HG03521 (cell line): Measurements from ENCODE around the gene KCTD20.
"Not testable (repeated sequence)": the region's sequence is repeated elsewhere in the genome, so short reads cannot be mapped to it uniquely, and the experiment has no call there.

Experiments used
- ATAC-seq: cut with Tn5 transposase; IDR thresholded peaks from one replicate; pipeline ENCODE4 v1.9.1; 2021; ENCODE audit warnings: mild to moderate bottlenecking, moderate library complexity; ENCODE audit not compliant: unreplicated experiment

The KCTD20 gene

GRCh38 chr6:36442671-36443470, at the start of gene KCTD20, which contains the start of gene PXT1:
TSS of gene KCTD20 (plus strand) at chr6:36443000. CDS start at chr6:36470098, 27,098 bp downstream.
TSS of gene PXT1 (minus strand) at chr6:36442854. CDS start at chr6:36426082, 16,772 bp downstream.
- ATAC-seq, result peak; percentile 91

- no peak for ATAC-seq
Observed at GRCh38 chr6:36399970-36400369, 42.8 kb upstream of the KCTD20 start.

DNA sequence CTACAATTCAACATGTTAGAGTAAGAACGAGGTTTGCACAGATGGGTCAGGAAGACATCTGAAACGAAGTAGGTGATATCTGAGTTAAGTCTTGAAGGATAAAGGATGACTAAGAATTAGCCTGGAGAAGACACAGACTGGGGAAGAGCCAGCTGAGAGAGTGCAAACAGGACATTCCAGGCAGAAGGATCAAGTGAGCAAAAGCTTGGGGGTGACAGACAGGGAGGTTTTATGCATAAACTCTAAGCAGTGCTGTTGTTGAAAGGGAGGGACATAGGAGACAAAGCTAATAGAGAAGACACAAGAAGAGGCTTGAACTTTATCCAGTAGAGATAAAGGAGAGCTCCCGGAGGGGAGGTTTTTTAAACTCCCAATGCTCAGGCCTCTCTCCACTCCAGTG, 40.3 kb upstream of the KCTD20 start:
- ATAC-seq, result no peak

- no peak for ATAC-seq
Observed at GRCh38 chr6:36404164-36404563, 38.6 kb upstream of the KCTD20 start.

GRCh38 chr6:36409718-36410117, 33.1 kb upstream of the KCTD20 start:
- ATAC-seq, result not testable (repeated sequence)

DNA sequence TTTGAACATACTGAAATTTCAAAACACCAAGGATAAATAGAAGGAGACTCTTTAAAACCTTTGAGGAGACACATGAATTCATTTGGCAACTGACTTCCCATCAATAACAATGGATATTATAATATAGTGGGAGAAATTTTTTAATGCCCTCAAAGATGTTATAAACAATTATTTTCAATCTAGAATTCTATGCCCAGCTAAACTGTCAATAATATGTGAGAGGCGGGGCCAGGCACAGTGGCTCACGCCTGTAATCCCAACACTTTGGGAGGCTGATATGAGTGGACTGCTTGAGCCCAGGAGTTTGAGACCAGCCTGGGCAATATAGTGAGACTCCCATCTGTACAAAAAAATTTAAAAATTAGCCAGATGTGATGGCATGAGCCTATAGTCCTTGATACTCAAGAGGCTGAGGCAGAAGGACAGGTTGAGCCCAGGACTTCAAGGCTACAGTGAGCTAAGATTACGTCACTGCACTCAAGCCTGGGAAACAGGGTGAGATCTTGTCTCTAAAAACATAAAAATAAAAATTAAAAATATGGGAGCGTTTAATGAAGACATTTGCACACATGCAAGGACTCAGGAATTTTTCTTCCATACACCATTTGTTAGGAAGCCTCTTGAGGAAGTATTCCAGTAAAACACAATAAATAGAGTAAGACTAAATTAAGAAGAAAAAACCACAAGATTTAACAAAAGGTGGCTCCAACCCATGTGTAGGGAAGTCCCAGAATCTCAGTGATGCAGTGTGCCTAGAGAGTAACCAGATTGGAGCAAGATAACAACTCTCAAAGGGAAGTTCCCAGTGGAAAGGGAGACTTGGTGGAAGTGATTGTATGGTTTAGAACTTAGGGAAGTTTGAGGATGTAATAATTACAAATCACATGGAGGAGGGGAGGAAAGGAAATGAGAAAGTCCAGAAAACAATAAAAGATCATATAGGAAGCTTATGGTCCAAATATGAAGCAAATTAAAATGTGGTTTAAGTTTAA, 29.0 kb upstream of the KCTD20 start:
- no peak for ATAC-seq

DNA sequence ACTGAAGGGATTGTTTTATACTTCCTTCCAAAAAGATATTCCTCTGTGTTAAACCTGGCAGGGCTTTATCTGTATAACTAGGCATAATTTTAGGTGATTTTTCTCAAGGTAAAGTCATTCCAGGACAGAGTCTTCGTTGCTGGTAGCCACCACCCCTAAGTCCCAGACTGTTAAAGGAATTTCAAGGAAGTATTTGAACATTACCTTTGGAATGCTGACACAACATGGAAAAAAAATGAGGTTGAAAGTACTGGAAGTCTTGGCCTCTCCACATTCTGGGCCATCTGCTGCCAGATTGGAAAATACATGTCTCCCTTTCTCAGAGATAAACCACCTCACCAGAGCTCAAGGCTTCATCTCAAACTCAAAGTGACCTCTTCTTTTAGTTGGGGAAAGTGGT, 28.3 kb upstream of the KCTD20 start:
- no peak for ATAC-seq

DNA sequence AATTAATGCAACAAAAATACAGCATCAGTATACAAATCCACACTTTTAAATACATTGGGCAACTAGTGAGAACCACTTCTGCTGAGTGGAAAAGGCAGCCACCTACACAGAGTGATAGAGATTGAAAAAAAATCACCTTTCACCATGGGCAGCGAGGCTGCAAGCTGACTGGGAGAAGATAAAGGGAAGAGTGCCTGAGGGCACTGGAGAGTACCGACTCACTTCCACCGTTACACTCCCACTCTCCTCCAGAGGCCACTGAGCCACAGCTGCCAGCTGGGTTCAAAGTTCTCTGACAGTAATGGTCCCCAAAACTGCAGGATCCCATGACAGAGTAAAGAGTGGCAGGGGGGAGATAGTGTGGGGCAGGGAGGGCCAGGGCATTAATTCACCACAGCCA, 24.2 kb upstream of the KCTD20 start:
- ATAC-seq, result no peak

GRCh38 chr6:36419310-36419709, 23.5 kb upstream of the KCTD20 start:
- no peak for ATAC-seq

- ATAC-seq, result no peak
Observed at GRCh38 chr6:36422714-36423100, 20.1 kb upstream of the KCTD20 start.

GRCh38 chr6:36423101-36423824, 19.5 kb upstream of the KCTD20 start:
- peak; percentile 98 for ATAC-seq

DNA sequence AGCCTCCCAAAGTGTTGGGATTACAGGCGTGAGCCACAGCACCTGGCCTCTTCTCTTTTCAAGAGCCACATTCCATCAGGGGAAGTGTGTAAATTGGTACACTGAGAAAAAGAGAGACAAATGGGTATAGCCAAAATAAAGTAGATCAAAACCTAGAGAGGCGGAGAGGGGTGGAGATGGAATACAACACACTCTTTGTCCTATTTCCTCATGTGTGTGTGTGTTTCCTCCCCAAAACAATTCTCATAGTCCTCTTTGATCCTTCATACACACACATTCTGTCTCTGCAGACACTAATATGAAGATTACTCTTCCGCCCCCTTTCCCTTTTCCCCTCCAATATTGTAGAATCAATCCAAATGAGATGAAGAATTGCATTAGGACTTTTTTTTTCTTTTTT, 16.2 kb upstream of the KCTD20 start:
- ATAC-seq, result no peak

GRCh38 chr6:36428911-36429310, 13.9 kb upstream of the KCTD20 start:
- no peak for ATAC-seq

GRCh38 chr6:36430351-36430750, 12.4 kb upstream of the KCTD20 start:
- ATAC-seq, result no peak

DNA sequence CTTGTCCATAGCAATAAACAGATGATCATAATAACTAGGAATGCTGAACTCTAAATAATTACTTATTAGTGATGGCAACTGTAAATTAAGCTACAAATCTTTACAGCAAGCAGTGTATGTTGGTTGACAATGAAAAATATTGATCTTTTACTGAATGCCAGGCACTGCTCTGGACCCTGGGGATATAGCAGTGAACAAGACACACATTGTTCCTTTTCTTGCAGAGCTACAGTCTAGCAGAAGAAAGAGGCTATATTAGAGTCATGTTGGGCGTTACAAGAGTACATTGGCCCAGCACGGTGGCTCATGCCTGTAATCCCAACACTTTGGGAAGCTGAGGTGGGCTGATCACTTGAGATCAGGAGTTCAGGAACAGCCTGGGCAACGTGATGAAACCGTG, 11.6 kb upstream of the KCTD20 start:
- ATAC-seq, result no peak

GRCh38 chr6:36432151-36432671, 10.6 kb upstream of the KCTD20 start:
- ATAC-seq, result no peak

GRCh38 chr6:36436466-36436865, 6.3 kb upstream of the KCTD20 start:
- ATAC-seq, result no peak

- peak; percentile 36 for ATAC-seq
Observed at GRCh38 chr6:36441307-36441894, 1.4 kb upstream of the KCTD20 start.

DNA sequence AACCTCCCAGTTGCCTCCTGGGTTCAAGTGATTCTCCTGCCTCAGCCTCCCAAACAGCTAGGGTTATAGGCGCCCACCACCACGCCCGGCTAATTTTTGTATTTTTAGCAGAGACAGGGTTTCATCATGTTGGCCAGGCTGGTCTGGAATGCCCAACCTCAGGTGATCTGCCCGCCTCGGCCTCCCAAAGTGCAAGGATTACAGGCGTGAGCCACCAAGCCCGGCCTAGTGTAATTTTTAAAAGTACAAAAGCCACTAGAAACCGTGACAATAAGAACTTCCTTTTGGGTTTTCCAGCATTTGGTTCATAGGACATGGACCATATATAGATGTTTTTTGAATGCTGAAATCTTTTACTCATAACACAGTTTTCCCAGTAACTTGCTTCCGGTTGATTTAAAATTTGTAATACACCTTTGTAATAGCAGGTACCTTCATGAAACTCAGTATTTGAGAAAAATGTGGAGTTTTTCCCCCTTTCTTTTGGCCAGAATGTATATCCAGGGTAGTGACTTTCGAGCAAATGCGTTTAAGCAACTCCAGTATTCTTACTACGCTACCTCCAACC, 613 bp upstream of the KCTD20 start:
- ATAC-seq, result no peak
